GM19395 (cell line): ENCODE data around the gene DNAI2.

Experiments used
- ATAC-seq: cut with Tn5 transposase; IDR thresholded peaks from one replicate; pipeline ENCODE4 v1.9.1; 2021; ENCODE audit warnings: mild to moderate bottlenecking, moderate library complexity; ENCODE audit not compliant: unreplicated experiment

Gene DNAI2

GRCh38 chr17:74303305-74303704 lies 29.3 kb downstream of the DNAI2 start:
- no peak for ATAC-seq

- no peak for ATAC-seq
These were observed 30.1 kb downstream of the DNAI2 start for GRCh38 chr17:74304184-74304583.

GRCh38 chr17:74305865-74306654 lies 32.0 kb downstream of the DNAI2 start:
- ATAC-seq, result no peak

- ATAC-seq, result no peak
These were observed 34.1 kb downstream of the DNAI2 start for GRCh38 chr17:74307984-74308773.

GRCh38 chr17:74309902-74310301 lies 35.9 kb downstream of the DNAI2 start:
- ATAC-seq, result no peak

GRCh38 chr17:74314877-74315276 lies 40.8 kb downstream of the DNAI2 start:
- no peak for ATAC-seq

GRCh38 chr17:74316220-74316619 lies 42.2 kb downstream of the DNAI2 start:
- no peak for ATAC-seq

GRCh38 chr17:74317071-74317470 lies 43.0 kb downstream of the DNAI2 start:
- no peak for ATAC-seq

GRCh38 chr17:74318391-74318790 lies 44.4 kb downstream of the DNAI2 start:
- ATAC-seq, result no peak

- ATAC-seq, result no peak
These were observed 50.5 kb downstream of the DNAI2 start for GRCh38 chr17:74324521-74324920.

GRCh38 chr17:74325376-74325742 lies 51.3 kb downstream of the DNAI2 start:
- ATAC-seq, result no peak

- ATAC-seq, result peak; percentile 57
These were observed 51.8 kb downstream of the DNAI2 start, which contains the start of gene KIF19 for GRCh38 chr17:74325743-74326379. Gene KIF19, plus strand, starts transcription at chr17:74326226. Its CDS starts 124 bp downstream, at chr17:74326350.

- no peak for ATAC-seq
These were observed 52.5 kb downstream of the DNAI2 start for GRCh38 chr17:74326506-74326905.

GRCh38 chr17:74328487-74328886 lies 54.5 kb downstream of the DNAI2 start:
- ATAC-seq, result no peak

- no peak for ATAC-seq
These were observed 55.3 kb downstream of the DNAI2 start for GRCh38 chr17:74329378-74329777.

- no peak for ATAC-seq
These were observed 56.4 kb downstream of the DNAI2 start for GRCh38 chr17:74330446-74330845.

- ATAC-seq, result no peak
These were observed 58.1 kb downstream of the DNAI2 start for GRCh38 chr17:74332017-74332650.

- ATAC-seq, result no peak
These were observed 58.8 kb downstream of the DNAI2 start for GRCh38 chr17:74332763-74333283.

- ATAC-seq, result no peak
These were observed 60.5 kb downstream of the DNAI2 start for GRCh38 chr17:74334393-74335039.

GRCh38 chr17:74335529-74336062 lies 61.6 kb downstream of the DNAI2 start:
- ATAC-seq, result no peak
